Measurements from ENCODE around the gene ABCA1.
"Not testable (repeated sequence)": the region's sequence is repeated elsewhere in the genome, so short reads cannot be mapped to it uniquely, and the experiment has no call there.

ABCA1 gene, protein sequence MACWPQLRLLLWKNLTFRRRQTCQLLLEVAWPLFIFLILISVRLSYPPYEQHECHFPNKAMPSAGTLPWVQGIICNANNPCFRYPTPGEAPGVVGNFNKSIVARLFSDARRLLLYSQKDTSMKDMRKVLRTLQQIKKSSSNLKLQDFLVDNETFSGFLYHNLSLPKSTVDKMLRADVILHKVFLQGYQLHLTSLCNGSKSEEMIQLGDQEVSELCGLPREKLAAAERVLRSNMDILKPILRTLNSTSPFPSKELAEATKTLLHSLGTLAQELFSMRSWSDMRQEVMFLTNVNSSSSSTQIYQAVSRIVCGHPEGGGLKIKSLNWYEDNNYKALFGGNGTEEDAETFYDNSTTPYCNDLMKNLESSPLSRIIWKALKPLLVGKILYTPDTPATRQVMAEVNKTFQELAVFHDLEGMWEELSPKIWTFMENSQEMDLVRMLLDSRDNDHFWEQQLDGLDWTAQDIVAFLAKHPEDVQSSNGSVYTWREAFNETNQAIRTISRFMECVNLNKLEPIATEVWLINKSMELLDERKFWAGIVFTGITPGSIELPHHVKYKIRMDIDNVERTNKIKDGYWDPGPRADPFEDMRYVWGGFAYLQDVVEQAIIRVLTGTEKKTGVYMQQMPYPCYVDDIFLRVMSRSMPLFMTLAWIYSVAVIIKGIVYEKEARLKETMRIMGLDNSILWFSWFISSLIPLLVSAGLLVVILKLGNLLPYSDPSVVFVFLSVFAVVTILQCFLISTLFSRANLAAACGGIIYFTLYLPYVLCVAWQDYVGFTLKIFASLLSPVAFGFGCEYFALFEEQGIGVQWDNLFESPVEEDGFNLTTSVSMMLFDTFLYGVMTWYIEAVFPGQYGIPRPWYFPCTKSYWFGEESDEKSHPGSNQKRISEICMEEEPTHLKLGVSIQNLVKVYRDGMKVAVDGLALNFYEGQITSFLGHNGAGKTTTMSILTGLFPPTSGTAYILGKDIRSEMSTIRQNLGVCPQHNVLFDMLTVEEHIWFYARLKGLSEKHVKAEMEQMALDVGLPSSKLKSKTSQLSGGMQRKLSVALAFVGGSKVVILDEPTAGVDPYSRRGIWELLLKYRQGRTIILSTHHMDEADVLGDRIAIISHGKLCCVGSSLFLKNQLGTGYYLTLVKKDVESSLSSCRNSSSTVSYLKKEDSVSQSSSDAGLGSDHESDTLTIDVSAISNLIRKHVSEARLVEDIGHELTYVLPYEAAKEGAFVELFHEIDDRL (N-terminal part only)

DNA sequence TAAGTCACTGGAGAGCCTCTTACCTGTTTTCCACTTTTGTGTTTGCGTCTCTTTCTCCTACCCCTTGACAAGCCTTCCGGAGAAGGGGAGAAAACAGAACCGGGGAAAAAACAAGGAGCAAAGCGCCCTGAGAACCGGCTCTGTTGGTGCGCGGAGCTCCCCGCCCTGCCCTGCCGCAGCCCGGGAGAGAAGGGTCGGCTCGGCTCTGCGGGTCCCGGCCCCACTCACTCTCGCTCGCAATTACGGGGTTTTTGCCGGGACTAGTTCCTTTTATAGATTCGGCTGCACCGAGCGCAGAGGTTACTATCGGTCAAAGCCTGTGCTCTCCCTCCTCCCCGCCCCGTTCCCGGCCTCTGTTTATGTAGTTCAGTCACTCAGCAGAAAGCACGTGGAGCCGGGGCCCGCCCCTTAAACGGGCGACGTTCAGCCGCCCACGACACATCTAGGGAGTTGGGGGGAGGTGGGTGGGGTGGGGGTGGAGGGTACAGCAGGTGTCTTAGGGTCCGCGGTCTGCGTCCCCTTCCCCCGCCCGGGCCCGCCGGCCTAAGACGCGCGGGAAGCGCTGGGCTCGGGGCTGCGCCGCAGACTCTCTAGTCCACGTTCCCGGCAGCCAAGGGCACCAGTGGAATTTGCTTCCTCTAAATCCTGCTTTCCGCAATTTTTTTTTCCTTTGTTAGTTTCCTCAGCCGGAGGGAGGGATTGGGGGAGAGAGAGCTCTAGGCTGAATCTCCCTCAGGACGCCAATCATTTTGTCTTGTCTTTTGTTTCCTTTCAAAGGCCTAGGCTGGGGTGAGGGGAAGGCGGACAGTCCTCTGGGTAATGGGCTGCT is at the start of gene ABCA1:
TSS of gene ABCA1 (minus strand) at position 244 of the 829 bp plus-strand sequence. CDS start 24,476 bp downstream, outside the sequence.
- DNase-seq = peak; percentile 77 to 78

DNA sequence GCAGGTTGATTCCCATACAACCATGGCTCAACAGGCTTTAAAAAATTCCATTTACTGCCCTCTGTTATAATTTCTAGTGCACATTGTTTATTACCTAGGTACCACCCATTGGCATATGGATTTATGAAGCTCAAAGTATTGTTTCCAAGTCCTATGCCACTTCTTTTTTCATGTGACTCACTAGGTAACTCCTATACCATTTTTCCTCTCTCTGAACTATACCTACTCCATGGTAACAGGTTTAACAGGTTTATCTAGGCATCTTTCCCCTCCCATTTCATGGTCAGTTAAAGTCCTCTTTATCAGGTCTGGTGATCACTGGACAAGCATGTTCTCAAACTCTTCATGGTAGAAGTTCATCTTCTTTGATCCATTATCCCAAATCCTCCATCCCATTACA is 49.6 kb upstream of the ABCA1 start:
- no peak for DNase-seq

DNA sequence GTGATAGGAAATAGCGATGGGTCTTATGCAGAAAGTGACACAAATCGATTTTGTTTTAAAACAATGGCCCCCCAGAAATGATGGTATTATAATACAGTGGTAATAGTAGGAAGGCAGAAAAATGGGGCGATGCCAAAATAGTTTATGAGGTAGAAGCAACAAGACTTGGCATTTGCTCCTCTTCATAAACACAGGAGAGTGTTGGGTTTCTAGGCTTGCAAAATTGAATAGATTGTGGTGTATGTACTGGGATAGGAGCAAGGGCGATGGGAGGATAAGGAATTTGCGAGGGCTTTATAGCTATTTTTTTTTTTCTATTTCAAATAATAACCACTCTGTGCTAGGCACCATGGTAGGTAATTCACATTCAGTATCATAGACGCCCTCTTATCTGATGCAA is 49.2 kb upstream of the ABCA1 start:
- DNase-seq = no peak

DNA sequence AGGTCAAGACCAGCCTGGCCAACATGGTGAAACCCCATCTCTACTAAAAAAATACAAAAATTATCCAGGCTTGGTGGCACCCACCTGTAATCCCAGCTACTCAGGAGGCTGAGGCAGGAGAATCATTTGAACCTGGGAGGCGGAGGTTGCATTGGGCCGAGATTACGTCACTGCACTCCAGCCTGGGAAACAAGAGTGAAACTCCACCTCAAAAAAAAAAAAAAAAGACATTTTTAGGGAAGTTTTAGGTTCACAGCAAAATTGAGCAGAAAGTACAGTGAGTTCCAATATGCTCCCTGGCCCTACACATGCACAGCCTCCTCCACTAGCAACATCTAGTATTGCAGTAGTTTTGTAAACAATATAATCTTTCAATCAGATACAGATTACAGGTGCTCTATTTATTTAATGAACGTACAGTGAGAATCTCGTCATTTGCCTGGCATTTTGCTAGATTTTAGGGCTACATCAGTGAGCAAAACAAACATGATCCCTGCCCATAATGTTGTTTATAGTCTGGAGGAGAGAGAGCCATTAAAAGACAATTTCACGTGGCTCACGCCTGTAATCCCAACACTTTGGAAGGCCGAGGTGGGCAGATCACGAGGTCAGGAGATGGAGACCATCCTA is 48.1 kb upstream of the ABCA1 start:
- DNase-seq = not testable (repeated sequence)

DNA sequence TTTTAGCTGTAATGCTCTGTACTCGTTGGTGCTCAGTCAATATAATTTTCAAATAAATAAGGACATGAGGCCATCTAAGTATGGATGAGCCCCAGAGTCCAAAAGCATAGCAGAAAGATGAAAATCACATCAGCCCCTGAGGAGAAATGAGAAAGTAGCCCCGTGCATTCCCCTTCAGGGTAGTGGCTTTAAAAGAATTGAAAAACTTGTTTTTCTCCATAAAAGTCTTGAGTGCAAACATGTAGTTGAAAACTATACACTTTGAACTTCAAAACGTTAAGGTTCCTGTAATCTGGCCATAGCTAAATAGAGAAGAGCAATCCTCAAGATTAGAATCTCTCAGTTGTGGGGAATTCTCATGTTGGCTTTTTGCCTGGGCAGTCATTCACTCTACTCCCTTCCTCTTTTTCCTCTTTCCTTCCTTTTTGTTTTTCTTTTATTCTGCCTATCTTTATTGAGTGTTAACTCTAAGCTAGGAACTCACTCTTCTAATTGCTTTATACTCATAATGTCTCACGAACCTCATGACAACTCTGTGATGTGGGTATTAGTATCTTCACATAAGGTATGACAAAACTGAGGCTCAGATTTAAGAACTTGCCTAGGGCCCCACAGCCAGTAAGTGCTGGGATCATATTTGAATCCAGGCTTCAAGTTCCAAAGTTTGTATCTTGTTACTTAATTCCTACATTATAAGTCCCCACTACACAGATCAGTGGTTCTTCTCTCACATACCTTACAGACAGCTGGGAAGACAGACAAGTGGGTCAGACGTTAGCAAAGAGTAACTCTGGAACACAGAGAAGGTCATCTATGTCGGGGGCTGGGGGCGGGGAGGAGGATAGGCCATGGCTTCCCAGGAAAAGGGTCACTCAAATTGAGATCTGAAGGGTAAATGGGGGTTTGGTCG is 46.4 kb upstream of the ABCA1 start:
- DNase-seq = peak in 1 of 2 experiments; percentile 22

DNA sequence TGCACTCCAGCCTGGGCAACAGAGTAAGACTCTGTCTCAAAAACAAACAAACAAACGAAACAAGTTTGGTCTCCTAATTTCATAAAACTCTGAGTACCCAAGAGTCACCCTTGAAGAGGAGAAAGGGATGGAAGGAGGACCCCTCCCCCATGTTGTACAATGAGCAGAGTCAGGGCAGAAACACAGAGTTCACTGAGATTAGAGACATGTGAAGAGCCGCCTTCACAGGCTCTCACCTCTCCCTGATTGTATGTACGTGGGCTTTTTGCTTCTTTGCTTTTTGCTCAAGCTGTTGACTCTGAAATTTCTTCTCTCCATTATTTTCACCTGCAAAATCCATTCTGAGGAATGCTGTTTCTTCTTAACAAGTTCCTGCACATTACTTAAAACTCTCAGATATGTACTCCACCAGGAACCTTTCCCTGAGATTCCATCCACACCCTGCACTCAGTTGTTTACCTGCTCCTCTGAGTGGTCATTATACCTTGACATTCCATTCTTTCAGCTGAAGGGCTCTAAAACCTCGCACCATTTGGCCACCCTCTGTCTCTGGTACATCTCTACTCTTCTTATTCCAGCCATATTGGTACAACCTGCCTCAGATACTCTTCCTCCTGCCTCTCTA is 44.4 kb upstream of the ABCA1 start:
- no peak for DNase-seq

DNA sequence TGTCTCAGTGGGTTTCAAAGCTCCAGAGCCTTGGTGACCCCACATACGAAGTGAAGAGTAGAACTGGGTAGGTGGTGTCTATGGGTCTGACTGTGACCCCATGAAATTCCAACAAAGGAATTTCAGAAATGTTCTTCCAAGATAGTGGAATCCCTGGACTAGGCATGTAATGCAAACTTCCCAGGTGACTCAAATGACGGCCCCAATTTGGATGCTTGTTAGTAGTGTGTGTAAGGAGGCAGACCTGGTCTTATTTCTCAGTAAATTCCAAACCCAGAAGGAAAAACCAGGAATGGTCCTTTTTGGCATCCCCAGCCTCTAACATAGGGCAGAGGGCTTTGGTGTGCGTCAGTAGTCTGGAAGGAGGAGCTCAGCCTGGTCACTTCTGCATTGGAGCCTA is 43.6 kb upstream of the ABCA1 start:
- no peak for DNase-seq

DNA sequence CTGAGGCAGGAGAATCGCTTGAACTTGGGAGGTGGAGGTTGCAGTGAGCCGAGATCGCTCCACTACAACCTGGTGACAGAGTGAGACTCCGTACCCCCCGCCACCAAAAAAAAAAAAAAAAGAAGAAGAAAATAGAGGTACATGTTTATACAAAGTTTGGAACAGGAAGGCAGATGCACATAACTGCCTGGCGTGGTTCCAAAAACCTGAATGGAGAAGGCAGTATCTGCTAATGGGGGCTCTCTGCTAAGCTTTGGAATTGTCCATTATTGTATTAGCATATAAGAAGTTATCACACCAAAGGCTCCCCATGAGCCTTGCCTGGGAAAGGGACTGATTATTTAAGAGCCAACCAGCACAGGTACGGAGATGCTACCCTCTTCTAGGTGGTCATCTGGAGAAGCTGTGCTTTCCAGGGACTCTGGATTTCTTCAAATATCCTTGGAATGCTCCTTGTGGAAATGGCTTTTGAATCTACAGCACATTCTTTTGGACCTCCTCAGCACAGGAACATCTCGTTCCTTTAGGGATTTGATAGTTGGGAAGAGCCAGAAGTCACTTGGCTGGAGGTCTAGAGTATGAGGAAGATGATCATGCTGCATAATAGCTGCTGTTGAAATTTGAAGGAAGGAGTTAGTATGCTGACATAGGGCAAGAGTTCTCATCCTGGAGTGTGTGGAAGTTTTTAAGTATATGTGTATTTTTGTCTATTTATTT is 42.5 kb upstream of the ABCA1 start:
- DNase-seq = no peak

DNA sequence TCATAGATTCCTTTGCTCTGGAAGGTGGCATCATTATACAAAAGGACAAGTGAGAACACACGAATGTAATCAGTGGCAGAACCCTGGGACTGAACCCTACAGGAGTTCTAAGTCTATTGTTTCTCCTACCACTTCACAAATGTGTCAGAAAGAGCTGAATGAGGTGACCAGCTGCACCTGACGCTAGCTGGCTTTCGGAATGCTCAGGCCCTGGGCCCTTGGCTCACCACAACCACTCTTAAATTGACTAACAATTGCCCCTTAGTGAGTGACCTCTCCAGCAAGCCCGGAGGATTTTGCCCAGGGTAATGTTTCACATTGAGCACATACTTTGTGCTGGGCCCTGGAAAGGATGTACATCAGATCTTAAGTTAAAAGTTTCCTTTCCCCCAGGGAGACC is 41.2 kb upstream of the ABCA1 start:
- DNase-seq = no peak

DNA sequence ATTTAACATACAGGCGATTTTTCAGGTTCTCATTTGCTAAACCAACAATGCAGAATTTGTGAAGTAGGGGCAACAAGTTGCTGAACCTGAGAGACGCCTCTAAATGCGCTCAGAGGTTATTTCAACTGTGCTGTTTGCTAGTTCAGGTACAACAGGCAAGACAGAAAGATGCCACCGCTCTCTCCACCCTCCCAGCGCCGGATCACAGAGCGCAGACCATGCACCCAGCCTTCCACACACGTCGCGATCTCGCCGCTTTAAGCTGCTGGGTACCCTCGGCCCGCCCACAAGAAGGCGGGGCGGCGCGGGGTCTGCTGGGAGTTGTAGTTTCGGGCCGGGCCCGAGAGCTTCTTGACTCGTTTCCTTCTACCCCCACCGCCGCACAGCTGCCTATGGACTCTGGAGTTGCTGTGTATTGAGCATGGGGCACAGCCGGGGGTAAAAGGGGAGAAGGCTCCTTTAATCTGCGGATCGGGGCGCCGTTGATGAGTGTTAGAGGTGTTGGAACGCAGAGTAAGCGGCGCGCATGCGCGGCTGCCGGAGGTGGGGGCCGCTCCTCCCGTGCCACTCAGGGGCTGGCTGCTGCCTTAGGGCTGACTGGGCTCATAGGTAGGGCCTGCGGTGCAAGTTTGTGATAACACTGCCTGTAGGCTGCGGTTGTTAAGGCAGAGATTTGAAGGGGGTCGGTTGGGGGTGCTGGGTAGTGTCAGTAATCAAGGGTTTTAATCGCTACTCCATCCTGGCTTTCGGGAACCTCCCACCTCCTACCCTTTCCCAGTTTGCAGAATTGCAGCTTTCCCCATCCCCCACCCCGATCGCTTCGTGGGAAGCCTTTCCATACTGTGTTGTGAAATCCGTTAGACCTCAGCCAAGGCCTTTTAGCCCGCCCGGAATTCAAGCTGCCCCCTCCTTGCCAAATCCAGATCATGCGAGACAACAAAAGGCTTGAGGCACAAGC is 40.3 kb upstream of the ABCA1 start:
- peak; percentile 84 to 85 for DNase-seq

DNA sequence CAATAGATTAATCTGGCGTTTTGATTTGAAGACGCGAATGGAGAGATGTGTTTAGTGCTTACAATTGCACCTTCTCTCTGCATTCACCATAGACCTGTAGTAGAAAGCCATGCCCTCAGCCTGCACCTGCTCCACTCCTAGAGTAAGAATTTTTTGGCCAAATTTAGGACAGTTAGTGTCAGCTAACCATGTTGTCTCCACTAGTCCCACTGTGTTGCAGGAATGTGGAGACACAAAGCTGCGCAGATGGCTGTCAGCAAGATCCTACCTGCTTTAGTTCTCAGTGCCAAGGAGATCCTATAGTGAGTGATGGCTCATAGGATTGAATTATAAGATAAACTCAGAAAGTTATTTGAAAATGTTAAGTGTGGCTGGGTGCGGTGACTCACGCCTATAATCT is 35.1 kb upstream of the ABCA1 start:
- no peak for DNase-seq

DNA sequence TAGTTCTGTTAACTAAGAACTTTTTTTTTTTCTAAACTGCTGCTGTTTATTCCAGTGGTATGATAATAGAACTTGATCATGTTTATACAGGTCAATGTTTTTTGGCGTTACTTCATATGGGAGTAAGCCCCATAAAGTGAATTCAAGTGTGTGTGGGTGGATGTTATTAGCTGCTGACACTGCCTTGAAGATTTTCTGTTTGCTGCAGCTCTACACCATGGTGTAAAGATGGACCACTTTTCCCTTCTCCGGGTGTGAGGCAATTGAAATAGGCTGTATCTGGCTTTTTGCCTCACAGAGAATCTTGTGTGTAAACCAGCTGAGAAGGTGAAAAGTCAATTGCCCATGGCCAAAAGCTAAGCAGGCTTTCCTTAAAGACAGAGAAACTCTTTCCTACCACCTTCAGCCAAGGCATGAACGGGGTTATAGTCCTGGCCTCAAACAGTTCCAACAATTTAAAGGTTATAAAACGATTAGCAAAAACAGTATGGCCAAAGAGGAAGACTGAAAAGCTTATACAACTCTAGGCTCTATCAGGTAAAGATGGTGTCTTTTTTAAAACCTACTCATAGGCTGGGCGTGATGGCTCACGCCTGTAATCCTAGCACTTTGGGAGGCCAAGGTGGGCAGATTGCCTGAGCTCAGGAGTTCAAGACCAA is 33.9 kb upstream of the ABCA1 start:
- no peak for DNase-seq

DNA sequence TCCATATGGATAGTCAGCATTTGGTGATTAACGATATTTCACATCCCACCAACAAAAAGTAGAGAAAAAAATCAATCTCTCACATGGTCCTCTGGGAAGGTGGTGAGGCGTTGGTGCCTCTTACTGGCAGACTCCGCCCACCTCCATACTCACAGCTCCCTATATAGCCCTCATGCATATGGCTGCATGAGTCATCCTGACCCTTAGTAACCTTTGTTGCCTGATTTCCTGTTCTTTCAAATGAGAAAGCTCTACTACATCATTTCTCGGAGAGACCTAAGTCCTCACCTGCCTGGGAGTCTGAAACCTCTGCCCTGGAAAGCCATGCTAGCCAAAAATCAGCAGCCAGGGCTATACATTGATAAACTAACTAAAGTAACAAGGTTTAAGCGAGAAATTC is 33.3 kb upstream of the ABCA1 start:
- DNase-seq = peak; percentile 10 to 26

DNA sequence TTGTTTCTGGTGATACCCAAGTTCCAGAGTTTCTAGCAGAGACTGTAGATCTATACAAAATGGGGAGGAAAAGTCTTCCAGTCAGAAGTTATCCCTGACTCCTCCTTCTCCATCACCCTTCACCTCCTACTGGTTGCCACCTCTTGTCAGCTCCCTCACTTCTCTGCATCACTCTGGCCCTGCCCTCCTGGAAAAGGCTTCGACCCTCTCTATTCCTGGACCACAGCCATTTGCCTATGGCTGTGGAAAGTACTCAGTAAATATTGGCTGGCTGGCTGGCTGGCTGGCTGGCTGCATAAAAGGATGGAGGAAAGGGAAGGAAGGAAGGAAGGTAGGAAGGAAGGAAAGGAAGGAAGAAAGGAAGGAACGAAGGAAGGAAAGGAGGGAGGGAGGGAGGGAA is 32.7 kb upstream of the ABCA1 start:
- no peak for DNase-seq

DNA sequence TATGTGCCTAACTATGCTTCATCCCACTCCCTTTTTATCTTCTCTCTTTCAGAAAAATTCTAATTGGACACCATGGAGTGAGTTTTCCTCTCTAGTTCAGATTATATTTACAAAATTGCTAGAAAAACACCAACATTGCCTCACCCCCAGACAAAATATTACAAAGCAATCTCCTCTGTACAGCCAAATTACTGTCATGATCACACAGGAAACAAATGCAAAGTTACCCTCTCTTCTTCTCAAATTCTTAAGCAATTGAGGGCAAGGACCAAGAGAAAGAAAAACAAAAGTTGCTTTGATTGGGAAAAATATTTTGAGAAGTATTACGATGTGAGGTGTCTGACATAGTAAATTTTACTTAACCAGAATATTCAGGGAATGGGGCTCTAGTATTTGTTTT is 30.8 kb upstream of the ABCA1 start:
- DNase-seq = no peak

DNA sequence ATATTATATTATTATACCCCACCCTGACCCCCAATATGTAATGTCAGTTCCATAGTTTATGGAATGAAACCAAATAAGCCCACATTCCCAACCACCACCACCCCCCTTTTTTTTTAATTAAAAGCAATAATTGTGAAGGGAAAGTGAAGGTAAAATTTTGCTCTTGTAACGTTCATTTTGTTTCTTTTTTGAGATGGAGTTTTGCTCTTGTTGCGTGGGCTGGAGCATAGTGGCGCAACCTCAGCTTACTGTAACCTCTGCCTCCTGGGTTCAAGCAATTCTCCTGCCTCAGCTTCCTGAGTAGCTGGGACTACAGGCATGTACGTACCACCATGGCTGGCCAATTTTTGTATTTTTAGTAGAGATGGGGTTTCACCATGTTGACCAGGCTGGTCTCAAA is 30.1 kb upstream of the ABCA1 start:
- DNase-seq = not testable (repeated sequence)

DNA sequence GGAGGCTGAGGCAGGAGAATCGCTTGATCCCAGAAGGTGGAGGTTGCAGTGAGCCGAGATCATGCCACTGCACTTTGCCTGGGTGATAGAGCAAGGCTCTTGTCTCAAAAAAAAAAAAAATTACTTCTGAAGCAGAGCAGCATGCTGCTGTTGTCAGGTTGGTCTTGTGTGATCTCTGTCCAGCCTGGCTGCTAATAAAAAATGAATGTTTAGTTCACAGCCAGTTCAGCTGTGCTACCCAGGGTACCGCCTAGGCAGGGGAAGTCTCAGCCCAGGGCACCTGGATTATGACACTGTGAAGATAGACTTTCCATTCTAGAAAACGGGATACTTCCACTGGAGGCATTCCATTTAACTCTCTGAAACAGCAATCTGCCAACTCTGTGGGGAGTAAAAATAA is 23.5 kb upstream of the ABCA1 start:
- no peak for DNase-seq

DNA sequence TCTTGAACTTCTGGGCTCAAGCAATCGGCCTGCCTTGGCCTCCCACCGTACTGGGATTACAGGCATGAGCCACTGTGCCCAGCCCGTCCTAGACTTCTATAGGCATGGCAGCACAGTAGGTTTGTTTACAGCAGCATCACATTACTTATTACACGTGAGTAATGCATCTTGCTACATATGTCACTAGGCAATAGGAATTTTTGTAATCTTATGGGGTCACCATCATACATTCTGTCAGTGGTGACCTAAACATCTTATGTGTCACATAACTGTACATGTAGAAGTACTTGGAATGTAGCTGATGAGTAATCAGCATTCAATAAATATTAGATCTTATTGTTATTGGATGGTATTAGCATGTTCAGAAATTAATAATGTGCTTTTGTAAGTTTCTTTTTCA is 22.9 kb upstream of the ABCA1 start:
- no peak for DNase-seq

Measured in AML-193 (cell line).